Measurements from ENCODE around the gene GRIA1. TPM values are rescaled to one million over a fixed set of nuclear protein-coding genes. Genes with fewer than 3 reads are reported as not detected.

GRIA1 gene
- total and polyA plus RNA-seq, 2 of the 4 experiments (the other 2 are of a cell fraction), result 0.48 to 1.3 TPM

DNA sequence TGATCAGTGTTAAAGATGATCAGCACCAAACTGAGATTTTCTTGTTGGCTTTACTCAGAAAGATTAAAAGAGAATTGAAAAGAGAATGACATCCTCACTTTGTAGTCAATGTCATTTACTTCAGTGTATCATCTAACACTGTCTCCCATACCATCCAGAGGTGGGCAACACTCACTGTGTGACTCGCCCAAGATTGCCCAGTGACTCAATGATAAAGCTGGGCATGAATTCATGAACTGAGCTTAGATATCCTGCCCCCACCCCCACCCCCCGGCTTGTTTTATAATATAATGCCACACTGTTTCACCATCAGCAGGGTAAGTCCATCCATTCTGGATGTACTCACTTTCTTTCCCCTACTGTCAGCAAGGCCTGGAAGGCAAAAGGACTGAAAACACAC is 306.1 kb downstream of the GRIA1 start:
- H3K14ac ChIP-seq (replicated peaks; ENCODE audit: low read depth, low read length), result no peak overlapping the region
- no peak overlapping the region for H3K4me2 ChIP-seq (ENCODE audit: low read depth, low read length)
- CTCF ChIA-PET, result no interaction called here
- no peak overlapping the region for H3K56ac ChIP-seq (ENCODE audit: extremely low read depth, insufficient read depth, low read length)
- H3K18ac ChIP-seq (ENCODE audit: low read depth, low read length), result no peak overlapping the region
- in situ Hi-C loops (cut with MboI; ENCODE audit: low sequenced_read_pairs), result no loop called here
- BruUV-seq (replicated peaks), result no TSS peak
- H2BK5ac ChIP-seq (ENCODE audit: low read depth, low read length, poor library complexity, severe bottlenecking), result no peak overlapping the region
- H2AFZ ChIP-seq (replicated peaks; ENCODE audit: low read length, poor library complexity), result no peak overlapping the region
- H3K4ac ChIP-seq (ENCODE audit: low read depth, low read length), result no peak overlapping the region
- H3K27me3 ChIP-seq (ENCODE audit: control insufficient read depth, insufficient read depth, low read length), result no peaks in the 10 kb centered on the region
- no peak overlapping the region for H2BK15ac ChIP-seq (ENCODE audit: low read depth, low read length)
- no peak overlapping the region for H3K23ac ChIP-seq (ENCODE audit: low read depth, low read length)
- no peak overlapping the region for H3K27ac ChIP-seq (ENCODE audit: insufficient read depth, low read length)
- intact Hi-C loops (cut with micrococcal nuclease), result no loop called here
- no peak overlapping the region for H4K91ac ChIP-seq (ENCODE audit: insufficient read depth, low read depth, low read length)
- no peaks in the 10 kb centered on the region for H4K20me1 ChIP-seq (ENCODE audit: insufficient read depth, low read length)
- no peaks in the 10 kb centered on the region for H3K79me1 ChIP-seq (ENCODE audit: low read depth in 1 of 2, low read length in 2 of 2)
- H3K4me1 ChIP-seq (ENCODE audit: control insufficient read depth, insufficient read depth, low read length), result 0 out of 2 replicates have a peak, but pooled peaks cover 3% of the 10 kb centered on the region
- no peaks in the 10 kb centered on the region for H3K36me3 ChIP-seq (ENCODE audit: control insufficient read depth, insufficient read depth, low read length)
- POLR2A ChIA-PET (ENCODE audit: unreplicated experiment), result no interaction called here
- H2AK5ac ChIP-seq (ENCODE audit: low read depth, low read length), result no peak overlapping the region
- TF ChIP-seq, protein P1, sequence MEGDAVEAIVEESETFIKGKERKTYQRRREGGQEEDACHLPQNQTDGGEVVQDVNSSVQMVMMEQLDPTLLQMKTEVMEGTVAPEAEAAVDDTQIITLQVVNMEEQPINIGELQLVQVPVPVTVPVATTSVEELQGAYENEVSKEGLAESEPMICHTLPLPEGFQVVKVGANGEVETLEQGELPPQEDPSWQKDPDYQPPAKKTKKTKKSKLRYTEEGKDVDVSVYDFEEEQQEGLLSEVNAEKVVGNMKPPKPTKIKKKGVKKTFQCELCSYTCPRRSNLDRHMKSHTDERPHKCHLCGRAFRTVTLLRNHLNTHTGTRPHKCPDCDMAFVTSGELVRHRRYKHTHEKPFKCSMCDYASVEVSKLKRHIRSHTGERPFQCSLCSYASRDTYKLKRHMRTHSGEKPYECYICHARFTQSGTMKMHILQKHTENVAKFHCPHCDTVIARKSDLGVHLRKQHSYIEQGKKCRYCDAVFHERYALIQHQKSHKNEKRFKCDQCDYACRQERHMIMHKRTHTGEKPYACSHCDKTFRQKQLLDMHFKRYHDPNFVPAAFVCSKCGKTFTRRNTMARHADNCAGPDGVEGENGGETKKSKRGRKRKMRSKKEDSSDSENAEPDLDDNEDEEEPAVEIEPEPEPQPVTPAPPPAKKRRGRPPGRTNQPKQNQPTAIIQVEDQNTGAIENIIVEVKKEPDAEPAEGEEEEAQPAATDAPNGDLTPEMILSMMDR (conservative IDR thresholded peaks at IDR 0.05; ENCODE audit: low read depth, low read length), result no peak
- no peak for TF ChIP-seq POLR2A (IDR thresholded peaks at IDR 0.05; ENCODE audit: low read depth, low read length)
- no peak for TF ChIP-seq MAZ (IDR thresholded peaks at IDR 0.05; ENCODE audit: borderline replicate concordance, low read depth, low read length)
- no peak for TF ChIP-seq BHLHE40 (IDR thresholded peaks at IDR 0.05; ENCODE audit: low read depth, low read length)
- TF ChIP-seq ELK1 (IDR thresholded peaks at IDR 0.05; ENCODE audit: borderline replicate concordance, low read depth, low read length), result no peak
- TF ChIP-seq RFX5 (IDR thresholded peaks at IDR 0.05; ENCODE audit: low read depth, low read length), result no peak
- TF ChIP-seq MXI1 (IDR thresholded peaks at IDR 0.05; ENCODE audit: borderline replicate concordance, low read depth, low read length), result no peak
- no peak for TF ChIP-seq SMC3 (IDR thresholded peaks at IDR 0.05; ENCODE audit: low read depth, low read length)
- no peak overlapping the region for H2BK20ac ChIP-seq (ENCODE audit: low read depth, low read length)
- no peaks in the 10 kb centered on the region for H3K9me3 ChIP-seq (ENCODE audit: control insufficient read depth, insufficient read depth, low read length)
- no peak overlapping the region for H2BK120ac ChIP-seq (ENCODE audit: low read depth, low read length)
- H3K9me1 ChIP-seq (ENCODE audit: insufficient read depth, low read length), result no peaks in the 10 kb centered on the region
- dilution Hi-C loops (cut with HindIII; ENCODE audit: low sequenced_read_pairs, unreplicated experiment), result no loop called here
- no peak overlapping the region for H4K5ac ChIP-seq (ENCODE audit: low read depth, low read length)
- ATAC-seq (ENCODE audit: low read depth), result no peak
- DNase-seq, result no peak
- H2AK9ac ChIP-seq (replicated peaks; ENCODE audit: low read depth, low read length, poor library complexity), result no peak overlapping the region
- H4K8ac ChIP-seq (ENCODE audit: low read depth in 2 of 2, low read length in 2 of 2), result no peak overlapping the region
- H3K9ac ChIP-seq (ENCODE audit: low read depth, low read length), result no peak overlapping the region
- H3K4me3 ChIP-seq (ENCODE audit: insufficient read depth, low read depth, low read length), result no peak overlapping the region
- WGBS, 2 experiments (ENCODE audit: extremely low coverage in 2 of 2, insufficient read length in 1 of 2), result 20% methylated on average over 1 of the region's 2 CpGs; no CpG with 5 or more reads in 1 of the 2 experiments
